A549 (cell line): ENCODE data around the gene HS6ST3. TPM values are rescaled to one million over a fixed set of nuclear protein-coding genes. Genes with fewer than 3 reads are reported as not detected.

ENCODE experiments used
- ATAC-seq, 2 experiments: fragments of 200-7000 bp in 1 of 2; fragments of >200 bp in 1 of 2; cut with Nextera tagmentation in 1 of 2; cut with Tn5 transposase in 1 of 2; 3 replicates each; pipeline versions ENCODE4 v1.8.0 to v1.9.1; 2018 to 2020; ENCODE audit warnings: mild to moderate bottlenecking in 1 of 2, moderate library complexity in 1 of 2
- CTCF ChIA-PET: fragments of 300-600 bp; sonication (Branson Sonifier 250); formaldehyde crosslinking; extraction: SDS; loops from one replicate; lab custom pipeline; 2021; ENCODE audit warnings: antibody characterized with exemption, inconsistent platforms; lab: Yijun Ruan, JAX
- POLR2A ChIA-PET: fragments of 350-600 bp; formaldehyde crosslinking; extraction: SDS; loops from one replicate; lab custom pipeline; 2021; ENCODE audit warnings: antibody characterized with exemption, inconsistent platforms; lab: Yijun Ruan, JAX
- DNase-seq, 2 experiments: peaks; one replicate each; pipeline versions ENCODE4 v3.0.0 to v3.0.0-alpha.2; 2011 to 2016; ENCODE audit warnings: low read depth in 1 of 2, low spot score in 1 of 2
- FAIRE-seq: peaks from 2 replicates; lab custom pipeline; 2011; peaks lifted over from hg19 to GRCh38; lab: Jason Lieb, UNC
- H3K27ac ChIP-seq, 2 experiments: fragments of >200 bp; sonication (Bioruptor Twin); formaldehyde crosslinking; 3 replicates each; pipeline ENCODE4 v1.5.1; 2016 to 2017
- H3K4me1 ChIP-seq: fragments of >200 bp; sonication (Bioruptor Twin); formaldehyde crosslinking; 3 replicates; pipeline ENCODE4 v1.6.1; 2016
- H3K4me2 ChIP-seq: fragments of >200 bp; sonication (Bioruptor Twin); formaldehyde crosslinking; 3 replicates; pipeline ENCODE4 v1.6.1; 2016
- H3K4me3 ChIP-seq: fragments of >200 bp; sonication (Bioruptor Twin); formaldehyde crosslinking; 3 replicates; pipeline ENCODE4 v1.5.1; 2016
- H3K9me3 ChIP-seq: fragments of >200 bp; sonication (Bioruptor Twin); formaldehyde crosslinking; 3 replicates; pipeline ENCODE4 v1.6.1; 2016
- EP300 ChIP-seq, 2 experiments: fragments of >200 bp; sonication (Bioruptor Twin); formaldehyde crosslinking; IDR thresholded peaks; 2 replicates in 1 of 2; 3 replicates in 1 of 2; pipeline ENCODE4 v1.6.1; 2016 to 2017
- HDAC2 ChIP-seq: fragments of 200-600 bp; sonication (generic); IDR thresholded peaks from 2 replicates; pipeline ENCODE4 v1.6.1; 2016
- HEYL ChIP-seq: fragments of 250-450 bp; sonication (Bioruptor Pico); IDR thresholded peaks from 2 replicates; pipeline ENCODE4 v1.8.0; 2021; ENCODE audit warnings: mild to moderate bottlenecking, moderate library complexity
- HOXB5 ChIP-seq: fragments of 250-450 bp; sonication (Bioruptor Pico); IDR thresholded peaks from 2 replicates; pipeline ENCODE4 v1.5.0; 2020; ENCODE audit warnings: mild to moderate bottlenecking, moderate library complexity
- JUNB ChIP-seq: fragments of >200 bp; sonication (Bioruptor Twin); formaldehyde crosslinking; IDR thresholded peaks from 2 replicates; pipeline ENCODE4 v1.6.1; 2016
- KDM1A ChIP-seq: fragments of 200-600 bp; sonication (generic); IDR thresholded peaks from 2 replicates; pipeline ENCODE4 v1.6.1; 2016; ENCODE audit warnings: low read depth, mild to moderate bottlenecking
- KDM5A ChIP-seq: fragments of 200-600 bp; sonication (generic); IDR thresholded peaks from 2 replicates; pipeline ENCODE4 v1.6.1; 2016; ENCODE audit warnings: antibody characterized with exemption, mild to moderate bottlenecking
- MAFK ChIP-seq: fragments of 450-650 bp; IDR thresholded peaks from 2 replicates; pipeline ENCODE4 v1.6.1; 2014; ENCODE audit not compliant: partially characterized antibody
- MAZ ChIP-seq: fragments of 150-350 bp; IDR thresholded peaks from 2 replicates; pipeline ENCODE4 v1.6.1; 2014; ENCODE audit warnings: antibody characterized with exemption, low read depth, low read length, borderline replicate concordance
- NPAS2 ChIP-seq: fragments of 250-450 bp; sonication (Bioruptor Pico); IDR thresholded peaks from 2 replicates; pipeline ENCODE4 v1.8.0; 2022; ENCODE audit warnings: mild to moderate bottlenecking, moderate library complexity, borderline replicate concordance
- NR3C1 ChIP-seq: fragments of >200 bp; sonication (Bioruptor Twin); formaldehyde crosslinking; IDR thresholded peaks from 3 replicates; pipeline ENCODE4 v1.6.1; 2017
- PHF8 ChIP-seq: fragments of 200-600 bp; sonication (generic); IDR thresholded peaks from 2 replicates; pipeline ENCODE4 v1.6.1; 2016; ENCODE audit warnings: low read depth, mild to moderate bottlenecking, antibody characterized with exemption, moderate library complexity, borderline replicate concordance
- POLR2A ChIP-seq: IDR thresholded peaks from 2 replicates; pipeline ENCODE4 v1.6.1; 2012; ENCODE audit warnings: mild to moderate bottlenecking, low read length
- RAD21 ChIP-seq, 2 experiments: fragments of >200 bp in 1 of 2; sonication (Bioruptor Twin) in 1 of 2; formaldehyde crosslinking in 1 of 2; IDR thresholded peaks in 1 of 2; conservative IDR thresholded peaks in 1 of 2; 2 replicates in 1 of 2; 3 replicates in 1 of 2; pipeline ENCODE4 v1.6.1; 2012 to 2018; ENCODE audit warnings: inconsistent platforms in 1 of 2
- RARB ChIP-seq: fragments of 250-450 bp; sonication (Bioruptor Pico); IDR thresholded peaks from 2 replicates; pipeline ENCODE4 v1.8.0; 2021; ENCODE audit warnings: mild to moderate bottlenecking, moderate library complexity
- RCOR1 ChIP-seq: fragments of 150-350 bp; IDR thresholded peaks from 2 replicates; pipeline ENCODE4 v1.6.1; 2014; ENCODE audit warnings: antibody characterized with exemption, low read length, low read depth
- RFX5 ChIP-seq: fragments of 450-650 bp; IDR thresholded peaks from 2 replicates; pipeline ENCODE4 v1.7.1; 2014; ENCODE audit warnings: antibody characterized with exemption, mild to moderate bottlenecking, moderate library complexity
- RNF2 ChIP-seq: fragments of 200-600 bp; sonication (generic); IDR thresholded peaks from 2 replicates; pipeline ENCODE4 v1.6.1; 2016; ENCODE audit warnings: low read depth, mild to moderate bottlenecking, antibody characterized with exemption, moderate library complexity, borderline replicate concordance
- TP53 ChIP-seq: fragments of 250-450 bp; sonication (Bioruptor Pico); IDR thresholded peaks from 2 replicates; pipeline ENCODE4 v1.5.0; 2021; ENCODE audit warnings: mild to moderate bottlenecking, moderate library complexity
- ZFP36 ChIP-seq: fragments of 450-650 bp; IDR thresholded peaks from 2 replicates; pipeline ENCODE4 v1.6.1; 2014; ENCODE audit warnings: borderline replicate concordance; ENCODE audit not compliant: partially characterized antibody
- ZNF302 ChIP-seq: fragments of 250-450 bp; sonication (Bioruptor Pico); IDR thresholded peaks from 2 replicates; pipeline ENCODE4 v1.9.0; 2021; ENCODE audit warnings: inconsistent platforms, mild to moderate bottlenecking, moderate library complexity
- ZSCAN20 ChIP-seq: fragments of 250-450 bp; sonication (Bioruptor Pico); IDR thresholded peaks from 2 replicates; pipeline ENCODE4 v1.8.0; 2022; ENCODE audit warnings: mild to moderate bottlenecking, moderate library complexity
- WGBS: methylation state at CpG from one replicate; pipeline ENCODE4 v1.1.6; 2017; ENCODE audit errors: missing lambda C conversion rate; 5-methylcytosine and 5-hydroxymethylcytosine counted together
- polyA plus RNA-seq, 4 experiments: library from polyadenylated mRNA; depleted of rRNA in 3 of 4; stranded (reverse); fragments of >200 nt; fragmentation: RNase III in 1 of 4; extraction: RNeasy Plus Mini Kit Qiagen cat#74134 plus additional on column Dnase treatment in 1 of 4; gene quantifications; 2 replicates in 3 of 4; 3 replicates in 1 of 4; pipeline ENCODE4 v1.2.3, GENCODE V29; 2011 to 2017
- TF ChIP-seq, protein P1 (sequence below): IDR thresholded peaks from 2 replicates; pipeline ENCODE4 v1.6.1; 2012
- TF ChIP-seq, protein P2 (sequence below): fragments of >200 bp; sonication (Bioruptor Twin); formaldehyde crosslinking; IDR thresholded peaks from 3 replicates; pipeline ENCODE4 v1.5.1; 2016
- TF ChIP-seq, protein P3 (sequence below): fragments of 250-450 bp; sonication (Bioruptor Pico); IDR thresholded peaks from 2 replicates; pipeline ENCODE4 v1.5.0; 2021; ENCODE audit warnings: mild to moderate bottlenecking, moderate library complexity, borderline replicate concordance
- TF ChIP-seq, protein P4 (sequence below): fragments of 450-650 bp; IDR thresholded peaks from 2 replicates; pipeline ENCODE4 v1.6.1; 2014; ENCODE audit warnings: antibody characterized with exemption

The HS6ST3 gene
- polyA plus RNA-seq, 2 of the 4 experiments (the other 2 are of a cell fraction), result not detected

DNA sequence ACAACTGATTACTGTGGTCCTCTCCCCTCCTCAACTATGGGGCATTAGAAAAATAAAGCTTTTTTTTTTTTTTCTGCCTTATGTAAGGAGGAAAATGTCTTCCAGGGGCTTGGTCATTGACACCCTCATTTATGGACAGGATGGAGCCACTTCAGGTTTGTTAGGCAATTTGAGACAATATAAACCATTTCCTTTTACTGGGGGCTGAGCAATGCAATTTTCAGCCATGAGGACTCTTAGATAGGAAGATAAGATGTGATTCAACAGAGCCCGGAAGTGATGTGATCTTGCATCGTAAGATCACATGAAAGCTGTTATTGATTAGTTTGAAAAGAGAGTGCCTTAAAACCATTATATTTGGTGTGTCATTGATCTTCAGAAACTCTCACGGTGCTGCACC lies 693.6 kb downstream of the HS6ST3 start:
- CTCF ChIA-PET, result no interaction called here
- FAIRE-seq (no peak), DNase-seq (no peak)

DNA sequence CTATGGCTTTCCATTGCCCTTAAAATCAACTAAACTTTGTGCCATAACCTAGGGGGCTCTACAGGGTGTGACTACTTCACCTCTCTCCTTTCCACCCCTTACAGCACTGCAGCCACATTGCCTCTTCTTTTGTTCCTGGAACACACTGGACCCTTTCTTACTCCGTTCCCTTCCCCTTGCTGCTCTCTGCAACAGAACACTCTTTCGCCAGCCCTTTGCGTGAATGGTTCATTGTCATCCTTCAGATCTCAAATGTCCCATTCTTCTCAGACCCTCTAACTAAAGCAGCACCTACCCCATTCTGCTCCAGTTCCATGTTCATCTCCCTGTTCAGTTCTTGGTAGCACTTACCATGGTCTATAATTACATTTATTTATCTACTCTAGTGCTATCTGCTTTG lies 696.1 kb downstream of the HS6ST3 start:
- no peak overlapping the region for H3K4me3 ChIP-seq
- 70% methylated on average over 3 of the region's 3 CpGs for WGBS
- ChIA-PET POLR2A (no interaction called here), CTCF (no interaction called here)
- H3K4me2 ChIP-seq, result no peak overlapping the region
- H3K9me3 ChIP-seq, result no peaks in the 10 kb centered on the region
- no peaks in the 10 kb centered on the region for H3K4me1 ChIP-seq
- no peak for FAIRE-seq
- ATAC-seq, result no peak
- TF ChIP-seq ZFP36, result no peak
- TF ChIP-seq, protein P1, sequence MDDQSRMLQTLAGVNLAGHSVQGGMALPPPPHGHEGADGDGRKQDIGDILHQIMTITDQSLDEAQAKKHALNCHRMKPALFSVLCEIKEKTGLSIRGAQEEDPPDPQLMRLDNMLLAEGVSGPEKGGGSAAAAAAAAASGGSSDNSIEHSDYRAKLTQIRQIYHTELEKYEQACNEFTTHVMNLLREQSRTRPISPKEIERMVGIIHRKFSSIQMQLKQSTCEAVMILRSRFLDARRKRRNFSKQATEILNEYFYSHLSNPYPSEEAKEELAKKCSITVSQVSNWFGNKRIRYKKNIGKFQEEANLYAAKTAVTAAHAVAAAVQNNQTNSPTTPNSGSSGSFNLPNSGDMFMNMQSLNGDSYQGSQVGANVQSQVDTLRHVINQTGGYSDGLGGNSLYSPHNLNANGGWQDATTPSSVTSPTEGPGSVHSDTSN, result no peak
- TF ChIP-seq PHF8, result no peak
- TF ChIP-seq POLR2A, result no peak
- TF ChIP-seq, protein P2, sequence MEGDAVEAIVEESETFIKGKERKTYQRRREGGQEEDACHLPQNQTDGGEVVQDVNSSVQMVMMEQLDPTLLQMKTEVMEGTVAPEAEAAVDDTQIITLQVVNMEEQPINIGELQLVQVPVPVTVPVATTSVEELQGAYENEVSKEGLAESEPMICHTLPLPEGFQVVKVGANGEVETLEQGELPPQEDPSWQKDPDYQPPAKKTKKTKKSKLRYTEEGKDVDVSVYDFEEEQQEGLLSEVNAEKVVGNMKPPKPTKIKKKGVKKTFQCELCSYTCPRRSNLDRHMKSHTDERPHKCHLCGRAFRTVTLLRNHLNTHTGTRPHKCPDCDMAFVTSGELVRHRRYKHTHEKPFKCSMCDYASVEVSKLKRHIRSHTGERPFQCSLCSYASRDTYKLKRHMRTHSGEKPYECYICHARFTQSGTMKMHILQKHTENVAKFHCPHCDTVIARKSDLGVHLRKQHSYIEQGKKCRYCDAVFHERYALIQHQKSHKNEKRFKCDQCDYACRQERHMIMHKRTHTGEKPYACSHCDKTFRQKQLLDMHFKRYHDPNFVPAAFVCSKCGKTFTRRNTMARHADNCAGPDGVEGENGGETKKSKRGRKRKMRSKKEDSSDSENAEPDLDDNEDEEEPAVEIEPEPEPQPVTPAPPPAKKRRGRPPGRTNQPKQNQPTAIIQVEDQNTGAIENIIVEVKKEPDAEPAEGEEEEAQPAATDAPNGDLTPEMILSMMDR, result no peak
- TF ChIP-seq RFX5, result no peak
- TF ChIP-seq JUNB, result no peak
- no peak for TF ChIP-seq RCOR1
- TF ChIP-seq TP53 (CRISPR knock-in tag), result no peak
- TF ChIP-seq HEYL, result no peak
- no peak overlapping the region for H3K27ac ChIP-seq
- no peak for DNase-seq

More for the DNA sequence above, 693.6 kb downstream of the HS6ST3 start:
- H3K4me2 ChIP-seq, result no peak overlapping the region
- H3K9me3 ChIP-seq, result no peaks in the 10 kb centered on the region
- POLR2A ChIA-PET, result no interaction called here
- WGBS, result 4% methylated on average over 3 of the region's 3 CpGs
- H3K4me1 ChIP-seq, result no peaks in the 10 kb centered on the region
- no peak overlapping the region for H3K27ac ChIP-seq
- no peak for ATAC-seq
- no peak for TF ChIP-seq POLR2A
- TF ChIP-seq HEYL, result no peak
- TF ChIP-seq, protein P1, result no peak
- no peak for TF ChIP-seq EP300 (IDR thresholded peaks at IDR 0.05)
- TF ChIP-seq KDM1A, result no peak
- TF ChIP-seq, protein P3, sequence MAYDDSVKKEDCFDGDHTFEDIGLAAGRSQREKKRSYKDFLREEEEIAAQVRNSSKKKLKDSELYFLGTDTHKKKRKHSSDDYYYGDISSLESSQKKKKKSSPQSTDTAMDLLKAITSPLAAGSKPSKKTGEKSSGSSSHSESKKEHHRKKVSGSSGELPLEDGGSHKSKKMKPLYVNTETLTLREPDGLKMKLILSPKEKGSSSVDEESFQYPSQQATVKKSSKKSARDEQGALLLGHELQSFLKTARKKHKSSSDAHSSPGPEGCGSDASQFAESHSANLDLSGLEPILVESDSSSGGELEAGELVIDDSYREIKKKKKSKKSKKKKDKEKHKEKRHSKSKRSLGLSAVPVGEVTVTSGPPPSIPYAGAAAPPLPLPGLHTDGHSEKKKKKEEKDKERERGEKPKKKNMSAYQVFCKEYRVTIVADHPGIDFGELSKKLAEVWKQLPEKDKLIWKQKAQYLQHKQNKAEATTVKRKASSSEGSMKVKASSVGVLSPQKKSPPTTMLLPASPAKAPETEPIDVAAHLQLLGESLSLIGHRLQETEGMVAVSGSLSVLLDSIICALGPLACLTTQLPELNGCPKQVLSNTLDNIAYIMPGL (CRISPR knock-in tag), result no peak
- no peak for TF ChIP-seq NPAS2
- no peak for TF ChIP-seq PHF8
- H3K4me3 ChIP-seq, result no peak overlapping the region

DNA sequence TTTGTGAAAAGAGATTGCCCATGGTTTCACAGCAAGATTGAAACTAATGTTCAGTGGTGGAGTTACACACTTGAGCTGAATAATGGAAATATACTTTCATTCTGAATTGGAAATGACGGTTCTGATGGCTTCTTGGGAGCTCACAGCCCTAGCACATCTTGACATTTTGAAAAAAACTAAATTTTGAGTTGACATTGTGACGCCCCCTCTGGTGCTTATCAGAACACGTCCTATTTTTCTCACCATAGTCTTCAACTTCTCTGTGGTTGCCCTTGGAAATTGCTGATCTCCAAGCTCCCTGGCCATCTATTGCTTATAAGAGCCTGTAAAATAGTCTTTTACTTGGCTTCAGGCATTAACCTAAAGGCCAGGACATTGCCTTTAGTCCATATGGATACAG lies 702.3 kb downstream of the HS6ST3 start:
- no peak for ATAC-seq
- H3K4me2 ChIP-seq, result no peak overlapping the region
- no peak for TF ChIP-seq RARB (CRISPR knock-in tag)
- no peak for TF ChIP-seq MAFK
- no peak for TF ChIP-seq HDAC2
- no peak for TF ChIP-seq HOXB5
- TF ChIP-seq RFX5, result no peak
- no peak for TF ChIP-seq RNF2
- no peak for TF ChIP-seq RAD21 (conservative IDR thresholded peaks at IDR 0.05 in 1 of 2, IDR thresholded peaks at IDR 0.05 in 1 of 2)
- no peak for TF ChIP-seq MAZ
- TF ChIP-seq, protein P4, sequence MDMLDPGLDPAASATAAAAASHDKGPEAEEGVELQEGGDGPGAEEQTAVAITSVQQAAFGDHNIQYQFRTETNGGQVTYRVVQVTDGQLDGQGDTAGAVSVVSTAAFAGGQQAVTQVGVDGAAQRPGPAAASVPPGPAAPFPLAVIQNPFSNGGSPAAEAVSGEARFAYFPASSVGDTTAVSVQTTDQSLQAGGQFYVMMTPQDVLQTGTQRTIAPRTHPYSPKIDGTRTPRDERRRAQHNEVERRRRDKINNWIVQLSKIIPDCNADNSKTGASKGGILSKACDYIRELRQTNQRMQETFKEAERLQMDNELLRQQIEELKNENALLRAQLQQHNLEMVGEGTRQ, result no peak
- no peak for TF ChIP-seq ZSCAN20 (CRISPR knock-in tag)
- no peak for TF ChIP-seq KDM5A
- TF ChIP-seq ZNF302 (CRISPR knock-in tag), result no peak
- no peak for TF ChIP-seq NR3C1
- TF ChIP-seq EP300 (IDR thresholded peaks at IDR 0.05), result no peak
- TF ChIP-seq HEYL, result no peak
- TF ChIP-seq, all 56 proteins: peak for 0
- CTCF ChIA-PET, result interaction anchor here (0.6 kb wide), 1 partner anchor 67 kb away, joined by 3 read pairs; no protein-coding TSS in a partner anchor
- no peak overlapping the region for H3K27ac ChIP-seq
- H3K9me3 ChIP-seq, result no peaks in the 10 kb centered on the region
- FAIRE-seq (no peak), DNase-seq (no peak)
- POLR2A ChIA-PET, result no interaction called here
- no peaks in the 10 kb centered on the region for H3K4me1 ChIP-seq
- no peak overlapping the region for H3K4me3 ChIP-seq
- 5% methylated on average over 3 of the region's 3 CpGs for WGBS
